ENCODE data around the gene BCL11A.
A peak's percentile ranks its signal among the peaks of the same experiment; 100 is the strongest.

BCL11A gene

GRCh38 chr2:60534892-60535684, 18.4 kb downstream of the BCL11A start:
- H3K9ac ChIP-seq (ENCODE audit: insufficient read length, low read depth), result no peak overlapping the region
- H3K9me3 ChIP-seq (ENCODE audit: insufficient read depth, low read length), result no peaks in the 10 kb centered on the region
- no peak overlapping the region for H3K4me3 ChIP-seq (ENCODE audit: insufficient read length, low read depth)
- TF ChIP-seq ZNF274 (IDR thresholded peaks at IDR 0.05; ENCODE audit: low read depth, low read length) (no peak), YY1 (IDR thresholded peaks at IDR 0.05; ENCODE audit: insufficient read depth, insufficient read length) (no peak), SUZ12 (IDR thresholded peaks at IDR 0.05; ENCODE audit: extremely low read depth, insufficient read depth, insufficient read length) (no peak)
- peaks cover 2% of the 10 kb centered on the region for H3K4me1 ChIP-seq (ENCODE audit: insufficient read depth, insufficient read length)
- DNase-seq (ENCODE audit: low read depth, low spot score), result no peak
- H3K36me3 ChIP-seq (ENCODE audit: insufficient read depth, insufficient read length, low read length), result peaks cover 16% of the 10 kb centered on the region
- H3K27me3 ChIP-seq (ENCODE audit: insufficient read depth, insufficient read length), result no peaks in the 10 kb centered on the region

GRCh38 chr2:60534052-60534685, 19.3 kb downstream of the BCL11A start:
- H3K36me3 ChIP-seq (ENCODE audit: insufficient read depth, insufficient read length, low read length), result peaks cover 12% of the 10 kb centered on the region
- DNase-seq (ENCODE audit: low read depth, low spot score), result no peak
- TF ChIP-seq SUZ12 (IDR thresholded peaks at IDR 0.05; ENCODE audit: extremely low read depth, insufficient read depth, insufficient read length) (no peak), YY1 (IDR thresholded peaks at IDR 0.05; ENCODE audit: insufficient read depth, insufficient read length) (no peak), ZNF274 (IDR thresholded peaks at IDR 0.05; ENCODE audit: low read depth, low read length) (no peak)
- H3K9ac ChIP-seq (ENCODE audit: insufficient read length, low read depth), result no peak overlapping the region
- H3K4me3 ChIP-seq (ENCODE audit: insufficient read length, low read depth), result no peak overlapping the region
- H3K9me3 ChIP-seq (ENCODE audit: insufficient read depth, low read length), result no peaks in the 10 kb centered on the region
- H3K4me1 ChIP-seq (ENCODE audit: insufficient read depth, insufficient read length), result peaks cover 2% of the 10 kb centered on the region
- no peaks in the 10 kb centered on the region for H3K27me3 ChIP-seq (ENCODE audit: insufficient read depth, insufficient read length)

- Histone ChIP-seq H3K4me3 (ENCODE audit: insufficient read length, low read depth) (no peak overlapping the region), H3K4me1 (ENCODE audit: insufficient read depth, insufficient read length) (peaks cover 2% of the 10 kb centered on the region), H3K9ac (ENCODE audit: insufficient read length, low read depth) (no peak overlapping the region), H3K36me3 (ENCODE audit: insufficient read depth, insufficient read length, low read length) (peaks cover 6% of the 10 kb centered on the region), H3K27me3 (ENCODE audit: insufficient read depth, insufficient read length) (no peaks in the 10 kb centered on the region), H3K9me3 (ENCODE audit: insufficient read depth, low read length) (no peaks in the 10 kb centered on the region)
- no peak for DNase-seq (ENCODE audit: low read depth, low spot score)
- TF ChIP-seq ZNF274 (IDR thresholded peaks at IDR 0.05; ENCODE audit: low read depth, low read length), result no peak
- no peak for TF ChIP-seq YY1 (IDR thresholded peaks at IDR 0.05; ENCODE audit: insufficient read depth, insufficient read length)
- TF ChIP-seq SUZ12 (IDR thresholded peaks at IDR 0.05; ENCODE audit: extremely low read depth, insufficient read depth, insufficient read length), result no peak
These were observed 20.1 kb downstream of the BCL11A start for GRCh38 chr2:60533101-60534051.

- no peak overlapping the region for H3K9ac ChIP-seq (ENCODE audit: insufficient read length, low read depth)
- no peaks in the 10 kb centered on the region for H3K9me3 ChIP-seq (ENCODE audit: insufficient read depth, low read length)
- TF ChIP-seq ZNF274 (IDR thresholded peaks at IDR 0.05; ENCODE audit: low read depth, low read length) (no peak), SUZ12 (IDR thresholded peaks at IDR 0.05; ENCODE audit: extremely low read depth, insufficient read depth, insufficient read length) (no peak), YY1 (IDR thresholded peaks at IDR 0.05; ENCODE audit: insufficient read depth, insufficient read length) (no peak)
- no peak for DNase-seq (ENCODE audit: low read depth, low spot score)
- H3K4me3 ChIP-seq (ENCODE audit: insufficient read length, low read depth), result no peak overlapping the region
- H3K36me3 ChIP-seq (ENCODE audit: insufficient read depth, insufficient read length, low read length), result peaks cover 9% of the 10 kb centered on the region
- no peaks in the 10 kb centered on the region for H3K27me3 ChIP-seq (ENCODE audit: insufficient read depth, insufficient read length)
- no peaks in the 10 kb centered on the region for H3K4me1 ChIP-seq (ENCODE audit: insufficient read depth, insufficient read length)
These were observed 21.0 kb downstream of the BCL11A start for GRCh38 chr2:60532421-60532820.

GRCh38 chr2:60531701-60532133, 21.7 kb downstream of the BCL11A start:
- Histone ChIP-seq H3K9me3 (ENCODE audit: insufficient read depth, low read length) (no peaks in the 10 kb centered on the region), H3K4me3 (ENCODE audit: insufficient read length, low read depth) (no peak overlapping the region), H3K27me3 (ENCODE audit: insufficient read depth, insufficient read length) (no peaks in the 10 kb centered on the region), H3K36me3 (ENCODE audit: insufficient read depth, insufficient read length, low read length) (peaks cover 15% of the 10 kb centered on the region), H3K9ac (ENCODE audit: insufficient read length, low read depth) (peak overlapping the region; percentile 5), H3K4me1 (ENCODE audit: insufficient read depth, insufficient read length) (no peaks in the 10 kb centered on the region)
- TF ChIP-seq ZNF274 (IDR thresholded peaks at IDR 0.05; ENCODE audit: low read depth, low read length), result no peak
- TF ChIP-seq YY1 (IDR thresholded peaks at IDR 0.05; ENCODE audit: insufficient read depth, insufficient read length), result no peak
- no peak for TF ChIP-seq SUZ12 (IDR thresholded peaks at IDR 0.05; ENCODE audit: extremely low read depth, insufficient read depth, insufficient read length)
- no peak for DNase-seq (ENCODE audit: low read depth, low spot score)

- Histone ChIP-seq H3K9me3 (ENCODE audit: insufficient read depth, low read length) (no peaks in the 10 kb centered on the region), H3K27me3 (ENCODE audit: insufficient read depth, insufficient read length) (no peaks in the 10 kb centered on the region), H3K36me3 (ENCODE audit: insufficient read depth, insufficient read length, low read length) (peaks cover 20% of the 10 kb centered on the region), H3K4me1 (ENCODE audit: insufficient read depth, insufficient read length) (no peaks in the 10 kb centered on the region), H3K9ac (ENCODE audit: insufficient read length, low read depth) (no peak overlapping the region), H3K4me3 (ENCODE audit: insufficient read length, low read depth) (no peak overlapping the region)
- TF ChIP-seq SUZ12 (IDR thresholded peaks at IDR 0.05; ENCODE audit: extremely low read depth, insufficient read depth, insufficient read length) (no peak), ZNF274 (IDR thresholded peaks at IDR 0.05; ENCODE audit: low read depth, low read length) (no peak), YY1 (IDR thresholded peaks at IDR 0.05; ENCODE audit: insufficient read depth, insufficient read length) (no peak)
- no peak for DNase-seq (ENCODE audit: low read depth, low spot score)
These were observed 22.7 kb downstream of the BCL11A start for GRCh38 chr2:60530660-60531281.
